GM12874 (cell line): ENCODE data around the gene IRF8.

Source experiments
- CTCF ChIP-seq: IDR thresholded peaks from 2 replicates; pipeline ENCODE4 v1.5.1; 2011; ENCODE audit warnings: low read depth, mild to moderate bottlenecking, control low read depth, low read length, moderate library complexity; ENCODE audit not compliant: insufficient read depth

IRF8 gene

GRCh38 chr16:85856079-85856478, 42.9 kb upstream of the IRF8 start:
- TF ChIP-seq CTCF = no peak

GRCh38 chr16:85856585-85856984, 42.4 kb upstream of the IRF8 start:
- no peak for TF ChIP-seq CTCF

- no peak for TF ChIP-seq CTCF
These were observed 41.6 kb upstream of the IRF8 start for GRCh38 chr16:85857406-85857805.

GRCh38 chr16:85858984-85859817, 39.8 kb upstream of the IRF8 start:
- no peak for TF ChIP-seq CTCF

- no peak for TF ChIP-seq CTCF
These were observed 39.2 kb upstream of the IRF8 start for GRCh38 chr16:85859818-85860125.

- no peak for TF ChIP-seq CTCF
These were observed 38.4 kb upstream of the IRF8 start for GRCh38 chr16:85860413-85861094.

- TF ChIP-seq CTCF = no peak
These were observed 37.7 kb upstream of the IRF8 start for GRCh38 chr16:85861095-85861825.
